ENCODE results near the gene ARHGEF16.

Gene ARHGEF16

DNA sequence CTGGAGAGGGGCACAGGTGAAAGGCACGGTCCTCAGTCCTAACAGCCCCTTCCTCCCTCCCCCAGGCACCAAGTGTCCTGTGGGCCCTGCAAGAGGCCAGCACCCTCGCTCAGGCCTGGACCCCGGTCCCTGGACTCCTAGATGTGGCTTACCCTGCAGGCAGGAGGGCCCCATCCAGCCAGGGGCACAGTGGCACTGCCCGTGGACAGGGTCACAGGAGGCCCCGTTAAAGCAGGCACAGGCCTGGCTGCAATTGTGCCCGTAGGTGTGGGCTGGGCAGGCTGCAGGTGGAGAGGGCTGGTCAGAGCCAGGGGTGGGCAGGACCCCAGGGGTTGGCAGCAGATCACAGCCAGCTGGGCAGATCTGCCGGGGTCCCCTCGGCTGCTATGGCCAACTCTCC, 44.5 kb downstream of the ARHGEF16 start:
- TF ChIP-seq, protein P1, sequence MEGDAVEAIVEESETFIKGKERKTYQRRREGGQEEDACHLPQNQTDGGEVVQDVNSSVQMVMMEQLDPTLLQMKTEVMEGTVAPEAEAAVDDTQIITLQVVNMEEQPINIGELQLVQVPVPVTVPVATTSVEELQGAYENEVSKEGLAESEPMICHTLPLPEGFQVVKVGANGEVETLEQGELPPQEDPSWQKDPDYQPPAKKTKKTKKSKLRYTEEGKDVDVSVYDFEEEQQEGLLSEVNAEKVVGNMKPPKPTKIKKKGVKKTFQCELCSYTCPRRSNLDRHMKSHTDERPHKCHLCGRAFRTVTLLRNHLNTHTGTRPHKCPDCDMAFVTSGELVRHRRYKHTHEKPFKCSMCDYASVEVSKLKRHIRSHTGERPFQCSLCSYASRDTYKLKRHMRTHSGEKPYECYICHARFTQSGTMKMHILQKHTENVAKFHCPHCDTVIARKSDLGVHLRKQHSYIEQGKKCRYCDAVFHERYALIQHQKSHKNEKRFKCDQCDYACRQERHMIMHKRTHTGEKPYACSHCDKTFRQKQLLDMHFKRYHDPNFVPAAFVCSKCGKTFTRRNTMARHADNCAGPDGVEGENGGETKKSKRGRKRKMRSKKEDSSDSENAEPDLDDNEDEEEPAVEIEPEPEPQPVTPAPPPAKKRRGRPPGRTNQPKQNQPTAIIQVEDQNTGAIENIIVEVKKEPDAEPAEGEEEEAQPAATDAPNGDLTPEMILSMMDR (IDR thresholded peaks at IDR 0.05; ENCODE audit: low read depth, low read length, missing control alignments): no peak
- no peak overlapping the region for H3K4me3 ChIP-seq (ENCODE audit: low read depth, low read length)
- no peak for DNase-seq (ENCODE audit: low read depth)

DNA sequence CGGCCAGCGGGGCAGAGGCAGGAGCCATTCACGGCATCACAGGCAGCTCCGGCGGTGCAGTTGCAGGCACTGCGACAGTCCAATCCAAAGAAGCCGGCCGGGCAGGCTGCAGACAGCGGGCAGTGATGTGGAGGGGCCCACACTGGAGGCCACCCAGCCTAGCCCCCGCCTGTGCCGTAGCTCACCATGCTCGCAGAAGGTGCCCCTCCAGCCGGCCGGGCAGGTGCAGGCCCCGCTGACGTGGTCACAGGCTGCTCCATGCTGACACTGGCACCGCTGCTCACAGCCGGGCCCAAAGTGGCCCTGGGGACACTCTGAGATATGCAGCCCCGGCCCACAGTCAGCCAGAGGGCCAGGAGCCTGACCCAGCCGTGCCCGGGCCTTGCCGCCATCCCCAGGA, 45.1 kb downstream of the ARHGEF16 start:
- H3K4me3 ChIP-seq (ENCODE audit: low read depth, low read length): no peak overlapping the region
- TF ChIP-seq, protein P1 (IDR thresholded peaks at IDR 0.05; ENCODE audit: low read depth, low read length, missing control alignments): no peak
- DNase-seq (ENCODE audit: low read depth): no peak

DNA sequence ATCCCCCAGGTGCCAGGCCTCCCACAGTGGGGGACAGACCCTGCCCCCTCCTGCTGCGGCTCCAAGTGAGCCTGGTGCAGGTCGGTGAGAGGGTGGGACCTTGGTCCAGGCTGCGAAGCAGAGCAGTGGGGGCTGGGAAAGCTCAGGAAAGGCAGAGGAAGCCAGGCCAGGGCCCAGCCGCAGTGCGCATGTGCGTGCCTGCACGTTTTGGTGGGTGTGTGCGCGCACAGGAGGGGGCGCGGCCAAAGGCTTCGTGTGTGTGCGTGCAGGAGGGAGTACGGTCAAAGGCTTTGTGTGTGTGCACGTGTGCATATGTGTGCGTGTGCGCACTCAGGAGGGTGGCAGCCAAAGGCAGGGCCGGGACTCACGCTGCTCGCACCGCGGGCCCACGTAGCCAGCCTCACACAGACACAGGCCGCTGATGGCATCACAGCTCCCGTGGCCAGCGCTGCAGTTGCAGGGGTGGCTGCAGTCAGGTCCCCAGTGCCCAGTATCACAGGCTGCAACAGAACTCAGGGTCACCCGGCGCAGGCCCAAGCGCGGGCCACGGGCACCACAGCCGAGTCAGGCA, 45.9 kb downstream of the ARHGEF16 start:
- H3K4me3 ChIP-seq (ENCODE audit: low read depth, low read length): no peak overlapping the region
- DNase-seq (ENCODE audit: low read depth): no peak
- TF ChIP-seq, protein P1 (IDR thresholded peaks at IDR 0.05; ENCODE audit: low read depth, low read length, missing control alignments): no peak

DNA sequence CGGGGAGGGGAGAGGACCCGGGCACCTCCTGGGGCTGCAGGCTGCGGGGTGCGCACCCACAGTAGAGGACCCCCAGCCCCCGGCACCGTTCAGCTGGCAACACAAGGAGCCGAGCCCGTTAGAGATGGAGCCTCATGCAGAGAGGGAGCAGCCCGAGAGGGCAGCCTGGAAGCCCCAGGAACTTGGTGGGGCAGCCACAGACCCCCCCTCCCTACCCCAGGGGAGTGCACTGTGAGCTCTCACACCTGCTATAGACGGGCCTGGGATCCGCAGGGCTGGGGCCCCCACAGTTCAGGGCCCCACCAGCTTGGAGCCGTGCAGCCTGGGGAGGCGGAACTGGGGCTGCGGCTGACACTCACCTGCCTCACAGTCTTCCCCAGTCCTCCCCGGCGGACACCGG, 47.0 kb downstream of the ARHGEF16 start:
- TF ChIP-seq, protein P1 (IDR thresholded peaks at IDR 0.05; ENCODE audit: low read depth, low read length, missing control alignments): no peak
- H3K4me3 ChIP-seq (ENCODE audit: low read depth, low read length): no peak overlapping the region
- DNase-seq (ENCODE audit: low read depth): no peak

DNA sequence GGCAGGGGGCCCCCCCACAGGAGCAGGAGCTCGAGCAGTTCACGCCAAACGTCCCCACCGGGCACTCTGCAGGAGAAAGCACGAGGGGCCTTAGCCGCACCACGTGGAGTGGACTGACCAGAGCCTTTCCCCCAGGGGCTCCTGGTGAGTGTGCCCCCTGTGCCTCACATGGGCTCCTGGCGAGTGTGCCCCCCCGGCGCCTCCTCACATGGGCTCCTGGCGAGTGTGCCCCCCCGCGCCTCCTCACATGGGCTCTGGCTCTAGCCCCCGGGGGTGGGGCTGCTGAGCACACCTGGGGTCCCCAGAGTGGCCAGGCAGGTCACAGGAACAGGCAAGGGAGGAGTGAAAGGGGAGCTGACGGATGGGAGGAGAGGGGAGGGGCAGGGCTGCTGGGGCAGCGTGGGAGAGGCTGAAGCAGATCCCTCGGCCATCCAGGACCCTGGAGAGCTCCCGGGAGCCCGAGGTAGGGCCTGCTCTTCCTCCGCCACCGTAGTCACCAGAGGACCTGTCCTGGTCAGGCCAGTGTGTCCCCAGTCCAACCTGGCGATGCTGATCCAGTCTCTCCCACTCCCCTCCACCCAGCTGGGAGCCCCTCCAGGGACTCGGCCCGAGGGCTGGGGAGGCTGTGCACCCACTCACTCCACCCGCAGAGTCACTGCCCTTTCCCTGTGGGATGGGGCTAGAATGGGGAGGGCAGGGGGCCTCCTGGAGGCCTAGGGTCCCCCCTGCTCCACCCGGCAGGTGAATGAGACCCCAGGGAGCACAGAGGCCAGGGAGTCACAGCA, 47.6 kb downstream of the ARHGEF16 start:
- TF ChIP-seq, protein P1 (IDR thresholded peaks at IDR 0.05; ENCODE audit: low read depth, low read length, missing control alignments): no peak
- no peak for DNase-seq (ENCODE audit: low read depth)
- no peak overlapping the region for H3K4me3 ChIP-seq (ENCODE audit: low read depth, low read length)

DNA sequence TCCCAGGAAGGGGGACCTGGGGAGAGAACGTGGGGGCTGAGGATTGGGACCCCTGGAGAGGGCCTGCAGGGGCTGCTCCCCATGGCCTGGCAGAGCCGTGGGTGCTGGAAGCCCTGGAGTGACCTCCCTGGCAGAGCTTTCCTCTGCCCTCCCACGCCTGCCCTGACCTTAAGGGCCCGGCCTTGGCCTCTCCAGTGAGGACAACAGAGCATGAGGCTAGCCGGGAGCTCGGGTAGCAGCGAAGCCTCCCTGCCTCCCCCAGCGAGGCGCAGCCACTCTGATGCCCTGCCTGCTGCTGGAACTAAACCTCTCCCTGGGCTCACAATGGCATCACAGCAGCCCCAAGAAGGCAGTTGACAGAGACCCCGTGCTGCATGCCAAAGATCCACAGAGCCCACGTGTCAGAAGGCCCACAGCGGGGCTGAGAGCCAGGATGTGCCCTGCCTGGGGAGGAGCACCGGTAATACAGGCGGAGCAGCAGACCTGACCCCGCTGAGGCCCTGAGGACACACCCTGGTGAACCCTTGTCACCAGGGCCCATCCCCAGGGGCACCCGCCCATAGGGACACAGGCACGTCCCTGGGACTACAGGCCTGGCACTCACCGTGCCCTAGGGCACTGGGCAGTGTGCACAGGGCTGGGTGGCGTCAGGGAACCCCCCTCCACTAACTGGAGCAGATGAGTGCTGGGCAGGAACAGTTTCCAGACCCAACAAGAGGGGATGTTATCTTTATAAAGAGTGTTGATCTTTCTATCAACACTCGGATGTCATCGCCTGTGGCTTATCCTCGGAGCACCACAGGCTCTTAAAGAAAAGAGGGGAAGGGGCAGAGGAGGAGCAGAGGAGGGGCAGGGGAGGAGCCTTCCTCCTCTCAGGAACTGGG, 48.4 kb downstream of the ARHGEF16 start:
- no peak overlapping the region for H3K4me3 ChIP-seq (ENCODE audit: low read depth, low read length)
- TF ChIP-seq, protein P1 (IDR thresholded peaks at IDR 0.05; ENCODE audit: low read depth, low read length, missing control alignments): no peak
- no peak for DNase-seq (ENCODE audit: low read depth)
